Stimulated activated CD8-positive, alpha-beta memory T cell treated with anti-CD3 and anti-CD28 coated beads, Interleukin-7, amount 100 ng/mL, for 24 hours (primary cell): ENCODE results near the gene HNRNPF.
"Not testable (repeated sequence)": the region's sequence is repeated elsewhere in the genome, so short reads cannot be mapped to it uniquely, and the experiment has no call there.

Source experiments
- DNase-seq: peaks from one replicate; pipeline ENCODE4 v3.0.0-alpha.2; 2020; ENCODE audit warnings: low read depth

HNRNPF gene, protein sequence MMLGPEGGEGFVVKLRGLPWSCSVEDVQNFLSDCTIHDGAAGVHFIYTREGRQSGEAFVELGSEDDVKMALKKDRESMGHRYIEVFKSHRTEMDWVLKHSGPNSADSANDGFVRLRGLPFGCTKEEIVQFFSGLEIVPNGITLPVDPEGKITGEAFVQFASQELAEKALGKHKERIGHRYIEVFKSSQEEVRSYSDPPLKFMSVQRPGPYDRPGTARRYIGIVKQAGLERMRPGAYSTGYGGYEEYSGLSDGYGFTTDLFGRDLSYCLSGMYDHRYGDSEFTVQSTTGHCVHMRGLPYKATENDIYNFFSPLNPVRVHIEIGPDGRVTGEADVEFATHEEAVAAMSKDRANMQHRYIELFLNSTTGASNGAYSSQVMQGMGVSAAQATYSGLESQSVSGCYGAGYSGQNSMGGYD

DNA sequence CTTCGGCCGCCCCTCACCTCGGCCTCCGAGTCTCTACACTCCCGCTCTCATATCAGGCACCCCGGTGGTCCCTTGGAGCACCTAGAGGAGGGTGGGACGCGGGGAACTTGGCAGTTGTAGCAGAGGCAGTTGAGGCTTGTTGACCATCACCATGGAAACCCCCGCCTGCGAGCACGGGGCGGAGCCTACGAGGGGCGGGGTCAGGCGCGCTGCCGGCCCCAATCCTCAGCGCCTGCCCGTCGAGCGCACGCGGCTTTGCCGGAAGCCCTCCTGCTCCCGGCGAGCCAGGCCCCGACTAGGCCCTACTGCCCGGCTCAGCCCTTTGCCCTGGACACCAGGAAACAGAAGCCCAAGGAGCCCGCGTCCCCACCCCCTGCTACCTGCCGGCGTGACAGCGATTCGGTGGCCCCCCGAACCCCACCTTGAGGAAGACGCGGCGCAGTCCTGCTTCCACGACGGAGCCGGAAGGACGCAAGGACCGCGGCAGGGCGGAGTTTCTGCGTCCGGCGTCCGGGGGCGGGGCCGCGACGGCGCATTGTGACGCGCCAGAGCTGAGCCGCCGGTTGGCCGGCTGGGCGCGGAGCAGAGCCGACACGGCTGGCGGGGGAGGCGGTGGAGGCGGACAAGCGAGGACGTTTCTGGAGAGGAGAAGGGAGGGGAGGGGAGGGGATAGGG, at the start of gene HNRNPF:
HNRNPF (minus strand) TSS at position 477 of the 675 bp plus-strand sequence. CDS start 21,302 bp downstream, outside the sequence.
- peak; percentile 83 for DNase-seq

DNA sequence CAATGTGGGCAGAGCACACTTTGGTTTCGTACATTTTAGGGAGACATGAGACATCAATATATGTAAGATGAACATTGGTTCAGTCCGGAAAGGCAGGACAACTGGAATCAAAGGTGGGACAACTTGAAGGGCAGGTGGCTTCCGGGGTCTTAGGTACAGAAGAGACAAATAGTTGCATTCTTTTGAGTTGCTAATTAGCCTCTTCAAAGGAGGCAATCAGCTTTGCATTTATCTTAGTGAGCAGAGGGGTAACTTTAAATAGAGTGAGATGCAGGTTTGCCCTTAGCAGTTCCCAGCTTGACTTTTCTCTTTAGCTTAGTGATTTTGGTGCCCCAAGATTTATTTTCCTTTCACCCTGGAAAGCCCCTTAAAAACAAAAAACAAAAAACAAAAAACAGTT, 49.2 kb upstream of the HNRNPF start:
- no peak for DNase-seq

DNA sequence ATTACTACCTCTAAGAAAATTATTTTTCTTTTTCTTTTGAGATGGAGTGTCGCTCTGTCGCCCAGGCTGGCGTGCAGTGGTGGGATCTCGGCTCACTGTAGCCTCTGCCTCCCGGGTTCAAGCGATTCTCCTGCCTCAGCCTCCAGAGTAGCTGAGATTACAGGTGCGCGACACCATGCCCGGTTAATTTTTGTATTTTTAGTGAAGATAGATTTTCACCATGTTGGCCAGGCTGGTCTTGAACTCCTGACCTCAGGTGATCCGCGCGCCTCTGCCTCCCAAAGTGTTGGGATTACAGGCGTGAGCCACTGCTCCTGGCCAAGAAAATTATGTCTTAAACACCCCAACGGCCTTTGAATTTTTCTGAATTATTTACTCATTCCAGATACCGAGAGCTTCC, 47.6 kb upstream of the HNRNPF start:
- not testable (repeated sequence) for DNase-seq

DNA sequence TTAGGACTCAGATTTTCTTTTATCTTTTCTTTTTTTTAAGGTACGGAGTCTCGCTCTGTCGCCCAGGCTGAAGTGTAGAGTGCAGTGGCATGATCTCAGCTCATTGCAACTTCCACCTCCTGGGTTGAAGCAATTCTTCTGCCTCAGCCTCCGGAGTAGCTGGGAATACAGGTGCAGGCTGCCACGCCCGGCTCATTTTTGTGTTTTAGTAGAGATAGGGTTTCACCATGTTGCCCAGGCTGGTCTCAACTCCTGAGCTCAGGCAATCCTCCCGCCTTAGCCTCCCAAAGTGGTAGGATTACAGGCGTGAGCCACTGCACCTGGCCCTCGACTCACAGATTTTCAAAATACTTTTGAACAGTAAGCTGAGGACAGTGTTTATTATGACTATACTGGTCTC, 45.0 kb upstream of the HNRNPF start:
- not testable (repeated sequence) for DNase-seq

DNA sequence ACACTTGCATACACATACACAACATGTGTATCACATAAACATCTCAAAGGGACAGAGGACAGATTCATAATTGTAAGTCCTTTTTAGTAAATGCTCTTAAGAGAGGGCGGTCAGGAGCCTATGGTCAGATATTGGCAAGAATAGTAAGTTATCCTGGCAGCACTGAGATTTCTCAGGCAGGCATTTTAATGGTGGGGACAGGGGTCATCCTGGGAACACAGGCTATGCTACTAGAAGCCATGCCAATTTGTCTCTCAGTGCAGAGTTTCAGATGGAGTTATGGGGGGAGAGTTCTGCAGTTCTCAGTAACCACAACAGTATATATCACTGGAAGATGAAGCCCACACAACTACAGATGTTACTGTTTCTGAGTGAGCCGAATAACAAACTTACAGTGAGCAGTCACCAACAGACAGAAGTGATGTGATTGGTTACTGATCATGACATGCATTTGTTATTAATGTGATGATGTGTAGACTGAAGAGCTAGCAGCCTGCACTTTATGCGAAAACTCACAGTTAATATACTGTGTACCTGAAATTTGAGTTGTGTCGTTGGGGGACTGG, 44.4 kb upstream of the HNRNPF start:
- DNase-seq = no peak

DNA sequence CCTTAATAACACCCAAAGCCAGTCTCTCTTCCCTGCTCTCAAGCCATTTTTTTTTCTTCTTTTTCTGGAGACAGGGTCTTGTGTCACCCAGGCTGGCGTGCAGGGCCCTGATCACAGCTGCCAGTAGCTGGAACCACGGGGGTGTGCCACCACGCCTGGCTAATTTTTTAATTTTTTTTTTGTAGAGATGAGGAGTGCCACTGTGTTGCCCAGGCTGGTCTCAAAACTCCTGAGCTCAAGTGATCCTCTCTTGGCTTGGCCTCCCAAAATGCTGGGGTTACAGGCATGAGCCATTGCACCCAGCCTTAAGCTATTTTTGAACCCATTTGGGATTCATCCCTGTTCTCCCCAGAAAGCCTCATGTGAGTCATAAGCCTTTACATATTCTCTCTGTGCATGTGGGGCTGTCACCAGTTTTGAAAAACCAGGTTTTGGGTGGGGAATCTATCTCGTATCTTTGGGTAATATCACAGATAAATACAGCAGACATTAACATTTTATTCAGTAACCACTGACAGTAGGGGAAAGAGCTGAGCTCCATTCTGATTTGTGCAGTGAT, 43.4 kb upstream of the HNRNPF start:
- DNase-seq = no peak

DNA sequence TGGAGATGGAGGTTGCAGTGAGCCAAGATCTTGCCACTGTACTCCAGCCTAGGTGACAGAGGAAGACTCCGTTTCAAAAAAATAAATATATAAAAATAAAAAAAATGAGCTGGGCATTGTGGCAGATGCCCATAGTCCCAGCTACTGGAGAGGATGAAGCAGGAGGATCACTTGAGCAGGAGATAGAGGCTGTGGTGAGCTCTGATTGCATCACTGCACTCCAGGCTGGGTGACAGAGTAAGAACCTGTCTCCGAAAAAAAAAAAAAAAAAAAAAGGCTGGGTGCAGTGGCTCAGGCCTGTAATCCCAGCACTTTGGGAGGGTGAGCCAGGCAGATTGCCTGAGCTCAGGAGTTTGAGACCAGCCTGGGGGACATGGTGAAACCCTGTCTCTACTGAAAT, 39.8 kb upstream of the HNRNPF start:
- DNase-seq = no peak

DNA sequence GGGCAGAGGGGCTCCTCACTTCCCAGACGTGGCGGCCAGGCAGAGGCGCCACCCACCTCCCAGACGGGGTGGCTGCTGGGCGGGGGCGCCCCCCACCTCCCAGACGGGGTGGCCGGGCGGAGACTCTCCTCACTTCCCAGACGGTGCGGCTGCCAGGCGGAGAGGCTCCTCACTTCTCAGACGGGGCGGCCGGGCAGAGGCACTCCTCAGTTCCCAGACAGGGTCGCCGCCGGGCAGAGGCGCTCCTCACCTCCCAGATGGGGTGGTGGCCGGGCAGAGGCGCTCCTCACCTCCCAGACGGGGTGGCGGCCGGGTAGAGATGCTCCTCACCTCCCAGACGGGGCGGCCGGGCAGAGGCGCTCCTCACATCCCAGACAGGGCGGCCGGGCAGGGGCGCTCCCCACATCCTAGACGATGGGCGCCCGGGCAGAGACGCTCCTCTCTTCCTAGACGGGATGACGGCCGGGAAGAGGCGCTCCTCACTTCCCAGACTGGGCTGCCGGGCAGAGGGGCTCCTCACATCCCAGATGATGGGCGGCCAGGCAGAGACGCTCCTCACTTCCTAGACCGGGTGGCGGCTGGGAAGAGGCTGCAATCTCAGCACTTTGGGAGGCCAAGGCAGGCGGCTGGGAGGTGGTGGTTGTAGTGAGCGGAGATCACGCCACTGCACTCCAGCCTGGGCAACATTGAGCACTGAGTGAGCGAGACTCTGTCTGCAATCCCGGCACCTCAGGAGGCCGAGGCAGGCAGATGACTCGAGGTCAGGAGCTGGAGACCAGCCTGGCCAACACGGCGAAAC, 37.4 kb upstream of the HNRNPF start:
- DNase-seq = not testable (repeated sequence)

DNA sequence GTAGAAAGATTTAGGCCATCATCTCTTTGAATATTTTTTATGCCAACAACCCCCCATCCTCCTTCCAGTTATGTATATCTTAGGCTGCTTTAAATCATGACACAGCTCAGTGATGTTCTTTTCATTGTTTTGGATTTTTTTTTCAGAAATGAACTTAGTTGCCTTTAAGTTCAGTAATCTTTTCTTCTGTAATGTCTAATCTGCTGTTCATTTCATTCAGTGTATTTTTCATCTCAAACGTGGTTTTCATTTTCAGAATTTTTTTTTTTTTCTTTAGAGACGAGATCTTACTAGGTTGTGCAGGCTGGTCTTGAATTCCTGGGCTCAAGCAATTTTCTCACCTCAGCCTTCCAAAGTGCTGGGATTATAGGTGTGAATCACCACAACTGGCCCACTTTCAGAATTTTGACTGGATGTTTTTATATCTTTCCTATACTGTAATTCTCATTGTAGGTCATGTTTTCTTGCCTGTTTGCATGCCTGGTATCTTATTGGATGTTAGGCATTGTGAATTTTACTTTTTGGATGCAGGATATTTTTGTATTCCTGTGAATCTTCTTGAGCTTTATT, 36.0 kb upstream of the HNRNPF start:
- no peak for DNase-seq

DNA sequence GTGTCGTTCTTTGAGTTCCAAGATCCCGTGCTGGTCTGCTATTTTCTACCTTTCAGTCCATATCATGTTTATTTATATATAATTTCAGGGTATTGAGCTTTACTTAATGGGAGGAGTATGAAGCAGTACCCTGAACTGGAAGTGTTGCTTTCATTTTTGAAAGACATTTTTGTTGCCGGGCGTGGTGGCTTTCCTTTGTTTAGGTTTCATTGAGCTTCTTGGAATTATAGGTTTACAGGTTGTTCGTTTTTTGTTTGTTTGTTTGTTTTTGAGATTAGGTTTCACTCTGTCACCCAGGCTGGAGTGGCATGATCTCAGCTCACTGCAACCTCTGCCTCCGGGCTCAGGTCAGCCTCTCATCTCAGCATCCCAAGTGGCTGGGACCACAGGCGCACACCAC, 35.3 kb upstream of the HNRNPF start:
- no peak for DNase-seq

DNA sequence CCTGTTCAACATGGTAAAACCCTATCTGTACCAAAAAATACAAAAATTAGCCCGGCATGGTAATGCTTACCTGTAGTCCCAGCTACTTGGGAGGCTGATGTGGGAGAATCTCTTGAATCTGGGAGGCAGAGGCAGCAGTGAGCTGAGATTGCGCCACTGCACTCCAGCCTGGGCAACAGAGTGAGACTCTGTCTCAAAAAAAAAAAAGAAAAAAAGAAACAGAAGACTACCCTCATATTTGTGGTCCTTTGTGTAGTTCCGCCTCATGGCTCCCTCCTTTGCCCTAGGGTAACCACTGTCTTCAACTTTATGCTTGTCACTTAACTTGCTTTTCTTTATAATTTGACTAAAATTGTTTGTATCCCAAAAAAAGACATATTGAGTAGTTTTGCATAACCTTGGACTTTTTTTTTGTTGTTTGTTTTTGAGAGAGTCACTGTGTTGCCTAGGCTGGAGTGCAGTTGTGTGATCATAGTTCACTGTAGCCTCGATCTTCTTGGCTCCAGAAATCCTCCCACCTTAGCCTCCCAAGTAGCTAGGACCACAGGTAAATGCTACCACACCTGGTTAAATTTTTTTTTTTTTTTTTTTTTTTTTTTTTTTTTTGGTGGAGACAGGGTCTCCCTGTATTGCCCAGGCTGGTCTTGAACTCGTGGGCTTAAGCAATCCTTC, 31.6 kb upstream of the HNRNPF start:
- DNase-seq = no peak

DNA sequence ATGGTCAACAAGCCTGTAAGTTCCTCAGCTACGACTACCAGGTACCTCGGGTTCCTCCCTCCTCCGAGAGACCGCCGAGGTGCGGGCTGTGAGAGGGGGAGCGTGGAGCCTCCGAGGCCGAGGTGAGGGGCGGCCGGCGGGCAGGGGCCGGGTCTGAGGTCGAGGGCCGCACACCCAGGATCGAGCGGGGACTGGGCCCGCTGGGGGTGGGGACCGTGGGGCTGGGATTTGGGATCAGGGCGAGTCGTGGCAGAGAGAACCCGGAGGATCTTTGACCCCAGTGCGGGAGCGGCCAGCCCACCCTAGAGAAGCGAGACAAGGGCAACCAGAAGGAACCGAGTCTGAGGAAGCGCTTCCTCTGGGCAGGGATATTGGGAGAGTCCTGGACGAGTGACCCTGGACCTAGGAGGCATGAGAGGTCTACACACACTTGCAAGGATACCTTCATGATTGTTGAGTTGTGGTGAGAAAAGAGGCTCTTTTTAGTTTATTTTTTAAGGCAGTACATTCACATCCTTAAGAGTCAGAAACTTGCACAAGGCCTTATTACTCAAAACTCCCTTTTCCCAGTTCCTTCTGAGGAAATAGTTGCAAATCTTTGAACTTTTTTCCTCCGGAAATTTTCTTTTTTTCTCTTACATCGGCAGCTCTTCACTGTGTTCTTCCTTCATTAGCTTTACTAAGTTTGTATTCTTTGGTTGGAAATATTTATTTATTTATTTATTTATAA, 28.3 kb upstream of the HNRNPF start:
- DNase-seq = no peak

DNA sequence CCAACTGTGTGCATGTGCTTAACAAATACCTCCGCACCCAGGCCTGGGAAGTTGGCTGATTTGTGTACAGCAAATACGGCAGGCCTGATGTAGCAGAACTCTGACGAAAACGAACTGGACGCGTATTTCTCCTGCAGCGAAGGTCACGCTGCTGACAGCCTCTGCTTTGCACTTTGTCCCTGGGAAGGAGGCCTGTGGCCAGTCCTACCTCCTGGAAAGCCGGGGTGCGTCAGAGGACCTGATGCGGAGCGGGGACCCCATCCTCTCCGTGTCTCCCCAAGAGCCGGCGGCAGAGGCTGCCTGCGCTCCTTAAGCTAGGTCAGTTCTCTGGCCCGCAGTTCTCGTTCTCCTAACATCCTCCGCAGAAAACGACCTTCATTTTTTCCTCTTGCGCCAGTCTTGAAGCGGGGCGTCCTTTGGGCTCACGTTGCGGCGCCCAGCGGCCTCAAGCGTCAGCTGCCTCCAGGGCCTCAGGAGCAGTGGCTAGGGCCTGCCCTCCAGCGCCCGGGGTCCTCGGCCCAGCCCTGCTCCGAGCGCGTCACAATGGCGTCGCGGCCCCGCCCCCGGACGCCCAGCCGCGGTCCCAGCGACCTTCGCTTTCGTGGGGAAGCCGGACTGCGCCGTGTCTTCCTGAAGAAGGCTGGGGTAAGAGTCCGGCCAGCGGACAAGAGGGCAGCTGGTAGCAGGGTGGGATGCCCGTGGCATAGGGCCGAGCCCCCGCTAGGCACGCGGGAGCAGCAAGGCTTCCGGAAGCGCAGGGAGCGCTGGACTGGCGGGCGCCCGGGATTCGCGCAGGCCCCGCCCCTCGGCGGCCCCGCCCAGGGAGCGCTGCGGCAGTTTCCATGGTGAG, 27.5 kb upstream of the HNRNPF start, which contains the start of gene ZNF487:
ZNF487 (plus strand) TSS at position 821 of the 850 bp plus-strand sequence. CDS start 38,703 bp downstream, outside the sequence.
- DNase-seq = peak; percentile 76

DNA sequence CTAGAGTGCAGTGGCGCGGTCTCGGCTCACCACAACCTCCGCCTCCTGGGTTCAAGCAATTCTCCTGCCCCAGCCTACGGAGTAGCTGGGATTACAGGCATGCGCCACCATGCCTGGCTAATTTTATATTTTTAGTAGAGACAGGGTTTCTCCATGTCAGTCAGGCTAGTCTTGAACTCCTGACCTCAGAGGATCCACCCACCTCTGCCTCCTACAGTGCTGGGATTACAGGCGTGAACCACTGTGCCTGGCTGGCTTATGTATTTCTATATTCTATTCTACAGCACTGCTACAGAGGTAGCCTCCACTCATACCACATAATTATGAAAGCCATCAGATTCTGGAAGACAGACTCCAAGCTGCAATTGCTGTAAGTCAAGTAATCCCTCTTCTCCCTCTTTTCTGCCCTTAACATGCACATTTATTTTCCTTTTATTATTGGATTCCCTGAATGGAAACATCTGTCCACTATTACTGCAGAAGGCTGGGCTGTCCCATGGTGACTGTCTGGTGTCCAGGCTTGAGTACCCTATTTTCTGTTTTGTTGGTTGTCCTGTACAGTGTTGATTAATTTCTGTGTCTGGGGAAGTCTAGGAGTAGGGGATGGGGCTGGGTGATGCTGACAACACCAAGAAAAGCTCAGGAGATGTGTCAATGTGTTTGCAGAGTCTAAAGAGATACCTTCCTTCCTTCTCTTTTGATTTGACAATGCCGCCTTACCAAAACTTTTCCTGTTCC, 22.1 kb upstream of the HNRNPF start:
- no peak for DNase-seq

DNA sequence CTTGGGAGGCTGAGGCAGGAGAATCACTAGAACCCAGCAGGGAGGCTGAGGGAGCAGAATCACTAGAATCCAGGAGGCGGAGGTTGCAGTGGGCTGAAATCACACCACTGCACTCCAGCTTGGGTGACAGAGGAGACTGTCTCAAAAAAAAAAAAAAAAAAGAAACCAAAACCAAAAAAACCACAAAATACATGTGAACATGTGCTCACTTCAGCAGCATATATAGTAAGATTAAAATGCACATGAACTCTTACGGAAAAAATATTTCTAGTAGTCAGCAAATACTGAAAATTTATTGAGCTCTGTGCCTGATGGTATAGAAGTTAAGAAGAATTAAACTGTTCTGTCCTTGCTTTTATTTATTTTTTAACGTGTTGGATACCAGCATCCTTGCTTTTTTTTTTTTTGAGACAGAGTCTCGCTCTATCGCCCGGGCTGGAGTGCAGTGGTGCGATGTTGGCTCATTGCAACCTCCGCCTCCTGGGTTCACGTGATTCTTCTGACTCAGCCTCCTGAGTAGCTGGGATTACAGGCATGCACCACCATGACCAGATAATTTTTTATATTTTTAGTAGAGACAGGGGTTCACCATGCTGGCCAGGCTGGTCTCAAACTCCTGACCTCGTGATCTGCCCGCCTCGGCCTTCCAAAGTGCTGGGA, 18.3 kb upstream of the HNRNPF start:
- no peak for DNase-seq

DNA sequence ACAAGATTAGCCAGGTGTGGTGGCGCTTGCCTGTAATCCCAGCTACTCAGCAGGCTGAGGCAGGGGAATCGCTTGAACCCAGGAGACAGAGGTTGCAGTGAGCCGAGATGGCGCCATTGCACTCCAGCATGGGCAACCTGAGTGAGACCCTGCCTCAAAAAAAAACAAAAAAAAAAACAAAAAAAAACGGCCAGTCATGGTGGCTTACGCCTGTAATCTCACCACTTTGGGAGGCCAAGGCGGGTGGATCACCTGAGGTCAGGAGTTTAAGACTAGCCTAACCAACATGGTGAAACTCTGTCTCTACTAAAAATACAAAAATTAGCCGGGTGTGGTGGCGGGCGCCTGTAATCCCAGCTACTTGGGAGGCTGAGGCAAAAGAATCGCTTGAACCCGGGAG, 17.5 kb upstream of the HNRNPF start:
- not testable (repeated sequence) for DNase-seq

DNA sequence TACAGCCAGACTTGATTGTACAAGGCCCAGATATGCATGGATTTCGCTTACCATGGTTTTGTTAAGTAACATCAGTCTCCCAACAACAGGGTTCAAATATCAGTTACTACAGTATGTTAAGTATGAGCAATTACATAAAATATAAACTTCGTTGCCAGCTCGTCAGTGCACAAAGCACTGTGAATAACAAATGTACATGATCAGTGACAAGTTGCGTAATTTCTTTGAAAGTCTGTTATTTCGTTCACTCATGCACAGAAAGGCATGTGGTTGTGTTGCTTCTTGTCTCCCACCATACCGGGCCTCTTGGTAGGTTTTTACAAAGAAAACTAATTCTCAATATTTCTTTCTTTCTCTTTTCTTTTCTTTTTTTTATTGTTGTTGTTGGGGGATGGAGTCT, 15.4 kb upstream of the HNRNPF start:
- DNase-seq = no peak

DNA sequence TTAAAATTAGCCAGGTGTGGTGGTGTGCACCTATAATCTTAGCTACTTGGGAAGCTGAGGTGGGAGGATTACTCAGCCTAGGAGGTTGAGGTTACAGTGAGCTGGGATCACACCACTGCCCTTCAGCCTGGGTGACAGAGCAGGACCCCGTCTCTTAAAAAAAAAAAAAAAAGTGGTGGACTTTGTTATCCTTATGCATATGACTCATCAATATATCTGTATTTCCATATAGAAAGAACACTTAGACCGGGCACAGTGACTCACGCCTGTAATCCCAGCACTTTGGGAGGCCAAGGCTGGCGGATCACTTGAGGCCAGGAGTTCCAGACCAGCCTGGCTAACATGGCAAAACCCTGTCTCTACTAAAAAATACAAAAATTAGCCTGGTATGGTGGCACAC, 13.0 kb upstream of the HNRNPF start:
- not testable (repeated sequence) for DNase-seq
